Right cardiac atrium (tissue), 5 donors: Measurements from ENCODE around the gene NDFIP2. TPM values are rescaled to one million over a fixed set of nuclear protein-coding genes. Genes with fewer than 3 reads are reported as not detected.

ENCODE experiments used
- ATAC-seq, 2 donors: fragments of 200-7000 bp; cut with Tn5 transposase; one replicate each; pipeline versions ENCODE4 v1.8.0 to v1.9.1; 2020; ENCODE audit warnings: moderate library complexity in 2 of 2, mild to moderate bottlenecking in 1 of 2
- DNase-seq, 3 donors: peaks; one replicate each; pipeline ENCODE4 v3.0.0-alpha.2; 2020
- H3K27ac ChIP-seq: one replicate; pipeline ENCODE4 v1.5.1; 2013; ENCODE audit warnings: mild to moderate bottlenecking, low read length, control low read depth, moderate library complexity
- H3K27me3 ChIP-seq: one replicate; pipeline ENCODE4 v1.6.1; 2013; ENCODE audit not compliant: control insufficient read depth, insufficient read depth
- H3K4me1 ChIP-seq: one replicate; pipeline ENCODE4 v1.6.1; 2013; ENCODE audit warnings: low read length; ENCODE audit not compliant: control insufficient read depth, insufficient read depth
- H3K4me3 ChIP-seq: one replicate; pipeline ENCODE4 v1.5.1; 2013; ENCODE audit warnings: low read length, control low read depth
- H3K9me3 ChIP-seq: one replicate; pipeline ENCODE4 v1.6.1; 2013; ENCODE audit warnings: low read length; ENCODE audit not compliant: control insufficient read depth
- WGBS: extraction: QIAGEN DNeasy Blood & Tissue Kit; methylation state at CpG from one replicate; pipeline ENCODE4 v1.1.7; 2013; 5-methylcytosine and 5-hydroxymethylcytosine counted together
- intact Hi-C, 4 donors: fragments of 100-400 bp; cut with DNase I; formaldehyde crosslinking; loops; one replicate each; pipeline versions ENCODE4 v1.11.0 to v1.14.0; 2022 to 2023
- polyA plus RNA-seq: library from polyadenylated mRNA; stranded (reverse); fragments of 200-250 nt; gene quantifications from one replicate; pipeline ENCODE4 v1.2.3, GENCODE V29; 2013
- total RNA-seq, 4 donors: library from RNA; stranded (reverse); fragmentation: NEBNext Ultra II Directional; extraction: Animal tissue kit (Norgen Biotek cat#: 25700); gene quantifications; one replicate each; pipeline ENCODE4 v1.2.1, GENCODE V29; 2021
- donor health status: healthy with polysubstance abuse.
- donor health status: DM: no; HTN: yes; CAD: no.
- donor health status: DM: no; HTN: no; CAD: no.
- donor health status: DM: no; HTN: yes; CAD: no; lungs with severe emphysema.
- donor health status: DM: yes; HTN: yes; CAD: no.

Gene NDFIP2
- total and polyA plus RNA-seq, 5 donors, result 29.0 to 48.7 (median 40.1) TPM

DNA sequence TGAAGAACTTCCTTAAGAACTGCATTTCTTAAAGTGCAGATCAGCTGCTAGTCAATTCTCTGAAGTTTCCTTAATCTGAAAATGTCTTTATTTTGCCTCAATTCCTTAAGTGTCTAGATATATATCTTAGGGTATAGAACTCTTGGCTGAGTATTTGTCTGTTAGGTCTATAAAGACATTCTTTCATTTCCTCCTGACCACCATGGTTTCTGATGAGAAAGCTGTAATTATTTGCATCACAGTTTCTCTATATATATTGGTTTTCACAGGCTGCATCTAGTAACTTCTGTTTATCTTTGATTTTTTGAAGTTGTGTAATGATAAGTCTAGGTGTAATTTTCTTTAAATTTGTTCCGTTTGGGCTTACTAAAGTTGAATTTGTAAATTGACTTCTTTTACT, 15.2 kb downstream of the NDFIP2 start:
- H3K4me1 ChIP-seq, result peaks cover 7% of the 10 kb centered on the region

DNA sequence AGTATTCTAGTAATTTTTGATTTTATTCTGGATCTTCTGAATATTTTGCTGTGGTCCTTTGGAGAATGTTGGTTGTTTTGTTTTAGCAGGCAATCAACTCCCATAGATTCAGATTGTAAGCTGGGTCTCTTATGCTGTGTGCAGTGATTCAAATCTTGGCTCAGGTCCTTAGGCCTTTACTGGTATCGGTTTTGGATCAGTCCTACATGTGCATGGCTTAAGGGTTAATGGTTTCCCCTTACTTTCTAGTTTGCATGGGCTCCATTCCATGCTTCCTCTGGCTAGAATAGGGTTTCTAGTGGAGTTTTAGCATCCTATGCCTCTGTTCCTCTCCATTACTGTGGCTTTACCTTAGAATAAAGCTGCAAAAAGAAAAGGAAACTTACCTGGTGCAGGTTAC, 16.1 kb downstream of the NDFIP2 start:
- DNase-seq, result no peak

More for the DNA sequence above, 15.2 kb downstream of the NDFIP2 start:
- intact Hi-C loops, result no loop called here
- Histone ChIP-seq H3K9me3 (no peaks in the 10 kb centered on the region), H3K27ac (no peak overlapping the region), H3K4me3 (no peak overlapping the region), H3K27me3 (no peaks in the 10 kb centered on the region)
- no peak for DNase-seq
- ATAC-seq, result no peak
- WGBS, result 87% methylated on average over 1 of the region's 1 CpG

DNA sequence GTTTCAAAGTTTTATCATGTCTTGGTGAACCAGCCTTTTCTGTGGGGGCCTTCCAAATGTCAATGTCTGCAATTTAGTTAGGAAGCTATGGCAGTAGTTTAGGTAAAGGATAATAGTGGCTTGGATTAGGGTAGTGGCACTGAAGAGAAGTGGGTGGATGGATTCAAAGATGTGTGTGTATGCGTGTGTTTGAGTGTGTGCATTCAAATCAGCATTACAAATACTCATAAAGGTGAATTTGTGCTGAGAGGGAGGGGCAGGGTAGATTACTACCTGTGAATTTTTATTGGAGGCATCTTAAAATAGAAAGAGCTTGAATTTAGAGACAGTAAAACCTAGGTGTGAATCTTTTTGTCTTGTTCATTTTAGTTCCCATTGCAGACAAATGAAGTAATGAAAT, 16.9 kb downstream of the NDFIP2 start:
- Histone ChIP-seq H3K27ac (no peak overlapping the region), H3K9me3 (no peaks in the 10 kb centered on the region), H3K4me3 (no peak overlapping the region), H3K4me1 (peaks cover 3% of the 10 kb centered on the region), H3K27me3 (no peaks in the 10 kb centered on the region)
- intact Hi-C loops, result no loop called here
- DNase-seq (no peak), ATAC-seq (no peak)
- 94% methylated on average over 1 of the region's 1 CpG for WGBS

More for the DNA sequence above, 16.1 kb downstream of the NDFIP2 start:
- ATAC-seq, result no peak
- no peaks in the 10 kb centered on the region for H3K9me3 ChIP-seq
- WGBS, result 77% methylated on average over 1 of the region's 1 CpG
- no peaks in the 10 kb centered on the region for H3K27me3 ChIP-seq
- no peak overlapping the region for H3K4me3 ChIP-seq
- no peak overlapping the region for H3K27ac ChIP-seq
- intact Hi-C loops, result no loop called here
- H3K4me1 ChIP-seq, result peaks cover 7% of the 10 kb centered on the region

DNA sequence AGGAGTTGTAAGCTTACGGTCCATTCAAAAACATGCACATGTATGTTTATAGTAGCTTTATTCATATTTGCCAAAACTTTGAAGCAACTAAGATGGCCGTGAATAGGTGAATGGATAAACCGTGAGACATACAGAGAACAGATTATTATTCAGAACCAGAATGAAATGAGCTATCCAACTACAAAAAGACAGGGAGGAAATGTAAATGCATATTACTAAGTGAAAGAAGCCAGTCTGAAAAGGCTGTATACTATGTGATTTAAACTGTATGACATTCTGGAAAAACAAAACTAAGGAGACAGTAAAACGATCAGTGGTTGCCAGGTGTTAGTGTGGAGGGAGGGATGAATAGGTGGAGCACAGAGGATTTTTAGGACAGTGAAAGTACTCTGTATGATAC, 19.9 kb downstream of the NDFIP2 start:
- Histone ChIP-seq H3K9me3 (no peaks in the 10 kb centered on the region), H3K27me3 (no peaks in the 10 kb centered on the region), H3K4me3 (no peak overlapping the region), H3K4me1 (peaks cover 6% of the 10 kb centered on the region), H3K27ac (no peak overlapping the region)
- DNase-seq, result no peak
- ATAC-seq, result no peak
- intact Hi-C loops, result no loop called here
- WGBS, result 96% methylated on average over 4 of the region's 4 CpGs

DNA sequence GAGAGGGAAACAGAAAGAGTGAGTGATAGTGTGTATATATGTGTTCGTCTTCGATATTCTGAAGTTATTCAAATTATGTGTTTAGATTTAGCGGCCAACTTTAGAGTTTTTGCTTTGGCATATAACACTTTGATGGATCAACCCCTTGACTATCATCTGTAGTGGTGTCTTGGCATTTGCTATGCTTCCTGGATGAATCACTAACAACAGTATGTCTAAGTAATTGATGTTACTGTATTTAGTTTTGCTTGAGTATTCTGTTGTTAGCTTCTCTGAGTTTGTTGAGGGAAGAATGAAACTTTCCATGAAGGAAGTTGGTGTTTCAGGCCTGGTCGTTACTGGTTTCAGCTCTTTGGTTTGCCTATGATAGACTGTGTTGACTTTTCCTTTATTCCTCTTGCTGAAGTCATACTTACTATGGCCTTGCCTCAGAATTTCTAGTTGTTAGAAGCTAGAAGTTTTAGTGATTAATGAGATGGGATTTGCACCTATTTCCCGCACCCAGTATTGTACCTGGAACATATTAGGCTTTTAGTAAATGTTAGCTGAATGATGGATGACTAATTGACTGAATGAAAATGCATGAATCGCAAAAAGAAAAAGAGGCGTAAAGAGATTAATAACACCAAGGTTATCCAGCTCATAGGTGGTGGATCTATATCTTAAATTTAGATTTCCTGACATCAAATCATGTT, 20.7 kb downstream of the NDFIP2 start:
- DNase-seq (no peak), ATAC-seq (no peak)
- Histone ChIP-seq H3K4me3 (no peak overlapping the region), H3K27me3 (no peaks in the 10 kb centered on the region), H3K4me1 (peaks cover 6% of the 10 kb centered on the region), H3K9me3 (no peaks in the 10 kb centered on the region), H3K27ac (no peak overlapping the region)
- intact Hi-C loops, result no loop called here
- WGBS, result 93% methylated on average over 7 of the region's 7 CpGs

DNA sequence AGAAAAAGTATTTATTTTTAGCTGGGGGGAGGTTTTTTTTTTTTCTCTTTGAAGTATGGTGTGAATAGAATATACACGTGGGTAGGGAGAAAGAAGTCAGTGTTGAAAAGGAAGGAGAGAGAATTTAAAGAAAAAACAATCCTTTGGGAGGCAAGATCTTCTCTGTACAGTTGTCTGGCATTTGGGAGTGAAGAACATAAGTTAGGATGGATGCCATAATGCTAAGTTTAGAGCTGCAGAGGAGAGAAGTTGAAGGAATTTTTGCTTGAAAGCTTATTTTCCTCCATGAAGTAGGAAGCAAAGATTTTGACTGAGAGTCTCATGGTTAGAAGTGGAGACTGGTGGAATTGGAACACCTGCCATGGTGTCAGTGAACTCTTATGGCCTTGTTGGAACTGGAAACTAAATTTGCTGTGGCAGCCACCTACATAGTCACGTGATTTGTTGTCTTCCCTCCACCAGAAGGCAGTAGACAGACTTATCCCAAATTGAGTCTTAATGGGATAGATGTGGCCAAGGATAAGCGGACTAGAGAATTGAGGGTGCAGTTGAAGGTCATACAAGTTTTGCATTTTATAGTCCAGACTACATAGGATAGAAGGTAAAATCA, 22.0 kb downstream of the NDFIP2 start:
- Histone ChIP-seq H3K4me1 (peaks cover 3% of the 10 kb centered on the region), H3K9me3 (no peaks in the 10 kb centered on the region), H3K27me3 (no peaks in the 10 kb centered on the region), H3K4me3 (no peak overlapping the region), H3K27ac (no peak overlapping the region)
- ATAC-seq (no peak), DNase-seq (no peak)
- WGBS, result 71% methylated on average over 3 of the region's 3 CpGs
- intact Hi-C loops, result no loop called here

DNA sequence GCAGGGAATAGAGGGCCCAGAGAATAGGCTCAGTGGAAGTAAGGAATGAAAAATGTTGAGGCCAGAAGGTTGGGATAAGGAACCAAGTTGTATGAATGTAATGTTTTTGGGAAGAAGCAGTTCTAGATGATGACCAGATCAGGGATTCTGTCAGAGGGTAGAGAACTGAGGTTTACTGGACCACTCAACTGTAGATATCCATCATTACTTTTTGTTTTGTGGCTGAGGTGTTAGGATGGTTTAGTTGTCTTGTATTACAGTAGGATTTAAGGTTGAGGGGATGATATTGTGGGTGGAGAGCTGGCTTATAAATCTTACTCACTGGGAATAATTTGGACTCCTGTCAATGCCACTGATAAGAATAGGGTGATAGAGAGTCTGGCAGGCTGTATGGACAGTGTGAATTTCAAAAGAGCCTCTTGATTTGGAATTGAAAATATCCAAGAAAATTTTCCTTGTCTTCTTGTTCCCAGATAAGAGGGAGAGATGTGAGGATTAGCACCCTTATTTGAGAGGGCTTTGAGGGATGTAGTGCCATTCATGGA, 22.6 kb downstream of the NDFIP2 start:
- Histone ChIP-seq H3K4me3 (no peak overlapping the region), H3K9me3 (no peaks in the 10 kb centered on the region), H3K27me3 (no peaks in the 10 kb centered on the region), H3K27ac (no peak overlapping the region), H3K4me1 (peaks cover 5% of the 10 kb centered on the region)
- DNase-seq (no peak), ATAC-seq (peak; percentile 23 to 56)
- intact Hi-C loops, result no loop called here

DNA sequence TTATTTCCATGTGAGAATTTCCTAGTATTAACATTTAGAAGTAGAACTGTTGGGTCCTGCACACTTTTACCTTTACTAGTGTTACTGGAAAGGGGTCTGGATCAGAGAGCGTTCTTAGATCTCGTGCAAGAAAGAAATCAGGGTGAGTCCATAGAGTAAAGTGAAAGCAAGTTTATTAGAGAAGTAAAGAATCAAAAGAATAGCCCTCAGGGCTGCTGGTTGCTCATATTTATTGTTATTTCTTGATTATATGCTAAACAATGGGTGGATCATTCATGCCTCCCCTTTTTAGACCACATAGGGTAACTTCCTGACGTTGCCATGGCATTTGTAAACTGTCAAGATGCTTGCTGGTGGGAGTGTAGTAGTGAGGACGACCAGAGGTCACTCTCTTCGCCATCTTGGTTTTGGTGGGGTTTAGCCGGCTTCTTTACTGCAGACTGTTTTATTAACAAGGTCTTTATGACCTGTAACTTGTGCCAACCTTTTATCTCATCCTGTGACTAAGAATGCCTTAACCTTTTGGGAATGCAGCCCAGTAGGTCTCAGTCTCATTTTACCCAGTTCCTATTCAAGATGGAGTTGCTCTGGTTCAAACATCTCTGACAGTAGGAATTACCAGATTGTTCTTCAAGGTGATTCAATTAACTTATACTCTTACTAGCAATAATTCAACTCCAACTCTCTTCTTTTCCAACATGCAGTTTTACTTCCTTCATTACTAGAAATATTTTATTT, 27.4 kb downstream of the NDFIP2 start:
- Histone ChIP-seq H3K4me1 (peaks cover 3% of the 10 kb centered on the region), H3K27ac (no peak overlapping the region), H3K9me3 (no peaks in the 10 kb centered on the region), H3K27me3 (no peaks in the 10 kb centered on the region), H3K4me3 (no peak overlapping the region)
- WGBS, result 89% methylated on average over 6 of the region's 6 CpGs
- ATAC-seq (no peak), DNase-seq (no peak)
- intact Hi-C loops, result no loop called here

DNA sequence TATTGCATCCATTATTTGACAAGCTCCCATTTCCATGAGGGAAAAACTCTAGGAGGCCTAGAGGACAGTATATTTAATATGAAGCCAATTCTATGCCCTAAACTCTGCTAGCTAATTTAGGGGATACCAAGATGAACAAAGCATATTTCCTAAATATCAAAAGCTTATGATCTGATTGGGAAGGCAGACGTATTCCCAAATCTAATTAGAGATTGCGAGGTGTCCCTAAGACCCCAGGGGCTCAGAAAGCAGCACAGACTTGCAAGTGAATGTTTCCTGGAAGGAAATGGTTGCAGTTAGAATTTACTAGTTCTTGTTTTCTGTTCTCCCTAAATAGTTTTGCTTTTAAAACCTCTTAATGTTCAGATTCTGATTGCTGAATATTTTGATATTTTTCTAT, 30.7 kb downstream of the NDFIP2 start:
- ATAC-seq, result no peak
- intact Hi-C loops, result no loop called here
- WGBS, result 75% methylated on average over 2 of the region's 2 CpGs
- Histone ChIP-seq H3K4me1 (peaks cover 3% of the 10 kb centered on the region), H3K27ac (no peak overlapping the region), H3K9me3 (no peaks in the 10 kb centered on the region), H3K4me3 (no peak overlapping the region), H3K27me3 (no peaks in the 10 kb centered on the region)
- no peak for DNase-seq

DNA sequence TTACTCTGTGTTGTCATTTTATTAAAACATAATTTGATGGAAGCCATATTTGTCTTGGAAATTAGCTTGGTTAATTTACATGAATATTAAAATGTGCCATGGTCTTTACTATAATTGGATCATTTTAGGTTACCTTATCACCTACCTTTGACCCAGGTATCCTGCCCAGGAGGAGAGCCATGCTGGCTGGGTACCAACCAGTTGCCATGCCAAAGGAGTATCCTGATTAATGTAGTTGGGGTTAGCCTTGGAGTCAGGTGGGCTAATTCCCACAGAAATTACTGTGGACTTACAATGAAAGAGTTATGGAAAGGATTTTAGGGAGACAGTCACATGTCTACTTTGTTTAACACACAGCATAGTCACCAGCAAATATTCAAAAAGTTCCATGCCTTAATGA, 32.0 kb downstream of the NDFIP2 start:
- H3K27ac ChIP-seq, result no peak overlapping the region
- ATAC-seq, result no peak
- no peaks in the 10 kb centered on the region for H3K27me3 ChIP-seq
- no peak for DNase-seq
- H3K4me1 ChIP-seq, result peaks cover 3% of the 10 kb centered on the region
- H3K4me3 ChIP-seq, result no peak overlapping the region
- intact Hi-C loops, result no loop called here
- H3K9me3 ChIP-seq, result no peaks in the 10 kb centered on the region

DNA sequence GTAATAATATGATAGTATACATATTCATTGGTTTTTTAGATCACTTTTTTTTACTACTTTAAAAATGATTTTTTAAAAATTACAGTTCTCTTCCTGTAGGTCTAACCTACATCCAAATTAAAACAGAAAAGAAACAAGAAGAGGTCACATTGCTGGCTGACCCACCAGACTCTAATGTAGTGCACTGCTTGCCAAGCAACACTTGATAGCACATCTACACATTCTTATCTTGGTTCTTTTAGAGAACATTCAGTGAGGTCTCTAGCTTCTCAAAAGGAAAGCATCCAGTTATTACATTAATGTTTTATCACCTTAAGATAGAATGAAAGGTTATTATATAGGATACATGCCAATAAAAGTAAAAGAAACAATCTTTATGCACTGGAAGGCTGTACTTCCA, 35.6 kb downstream of the NDFIP2 start:
- intact Hi-C loops, result no loop called here
- no peaks in the 10 kb centered on the region for H3K27me3 ChIP-seq
- no peak overlapping the region for H3K4me3 ChIP-seq
- no peak overlapping the region for H3K27ac ChIP-seq
- no peaks in the 10 kb centered on the region for H3K9me3 ChIP-seq
- H3K4me1 ChIP-seq, result peaks cover 3% of the 10 kb centered on the region
- DNase-seq (no peak), ATAC-seq (peak in 1 of 2 donors; percentile 52)
